Activated CD8-positive, alpha-beta memory T cell treated with anti-CD3 and anti-CD28 coated beads, Interleukin-2, amount 50 U/mL, for 1 hour (primary cell): ENCODE data around the gene RPTOR.

Experiments used
- DNase-seq: peaks from one replicate; pipeline ENCODE4 v3.0.0-alpha.2; 2020; ENCODE audit errors: extremely low read depth

The RPTOR gene

GRCh38 chr17:80892019-80892855 lies 347.6 kb downstream of the RPTOR start:
- no peak for DNase-seq

- DNase-seq, result no peak
Measured at GRCh38 chr17:80892900-80893603, 348.4 kb downstream of the RPTOR start.

GRCh38 chr17:80893604-80894438 lies 349.2 kb downstream of the RPTOR start:
- DNase-seq, result no peak

- no peak for DNase-seq
Measured at GRCh38 chr17:80894439-80894721, 349.7 kb downstream of the RPTOR start.

- DNase-seq, result no peak
Measured at GRCh38 chr17:80894726-80895125, 350.1 kb downstream of the RPTOR start.

GRCh38 chr17:80895366-80895765 lies 350.7 kb downstream of the RPTOR start:
- DNase-seq, result no peak

- DNase-seq, result no peak
Measured at GRCh38 chr17:80898716-80899115, 354.1 kb downstream of the RPTOR start.

GRCh38 chr17:80899402-80900268 lies 355.0 kb downstream of the RPTOR start:
- no peak for DNase-seq

- DNase-seq, result no peak
Measured at GRCh38 chr17:80901319-80901718, 356.7 kb downstream of the RPTOR start.

GRCh38 chr17:80902197-80902962 lies 357.7 kb downstream of the RPTOR start:
- no peak for DNase-seq

GRCh38 chr17:80902963-80903611 lies 358.4 kb downstream of the RPTOR start:
- DNase-seq, result no peak

GRCh38 chr17:80904036-80904753 lies 359.6 kb downstream of the RPTOR start:
- DNase-seq, result no peak

GRCh38 chr17:80905586-80906230 lies 361.1 kb downstream of the RPTOR start:
- DNase-seq, result no peak

GRCh38 chr17:80906364-80907259 lies 362.0 kb downstream of the RPTOR start:
- no peak for DNase-seq

GRCh38 chr17:80907281-80907680 lies 362.6 kb downstream of the RPTOR start:
- no peak for DNase-seq

- no peak for DNase-seq
Measured at GRCh38 chr17:80908211-80908610, 363.6 kb downstream of the RPTOR start.

GRCh38 chr17:80908776-80909175 lies 364.1 kb downstream of the RPTOR start:
- DNase-seq, result no peak

GRCh38 chr17:80909635-80910034 lies 365.0 kb downstream of the RPTOR start:
- DNase-seq, result no peak
